Mucosa of gallbladder (tissue), 1 donor: ENCODE data around the gene PPP2R5C. TPM values are rescaled to one million over a fixed set of nuclear protein-coding genes. Genes with fewer than 3 reads are reported as not detected.

Source experiments
- DNase-seq: peaks from one replicate; pipeline ENCODE4 v3.0.0-alpha.2; 2020; ENCODE audit warnings: low spot score
- total RNA-seq: library from RNA; stranded (reverse); gene quantifications from one replicate; pipeline ENCODE4 v1.2.1, GENCODE V29; 2021
- donor health status: DM: no; HTN: no; CAD: no.

Gene PPP2R5C
- total RNA-seq, 1 donor from 2014 or later, result 134 TPM

DNA sequence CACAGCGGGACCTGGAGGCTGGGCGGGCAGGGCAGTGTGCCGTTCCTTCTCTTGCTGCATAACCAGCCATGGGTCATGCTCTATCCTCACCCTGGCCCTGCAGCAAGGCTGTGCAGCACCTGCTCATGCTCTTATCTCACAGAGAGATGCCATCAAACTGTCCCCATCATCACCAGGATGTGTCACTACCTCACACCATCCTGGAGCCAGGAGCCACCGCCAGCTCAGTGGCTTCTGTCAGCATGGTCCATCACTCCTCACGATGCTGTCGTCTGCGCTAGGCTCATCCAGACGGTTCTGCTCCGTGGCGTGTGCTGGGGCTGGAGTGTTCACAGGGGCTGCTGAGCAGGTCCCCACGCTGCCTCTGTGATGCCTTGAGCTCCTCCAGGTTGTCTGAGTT, 125.7 kb downstream of the PPP2R5C start:
- DNase-seq, result no peak

DNA sequence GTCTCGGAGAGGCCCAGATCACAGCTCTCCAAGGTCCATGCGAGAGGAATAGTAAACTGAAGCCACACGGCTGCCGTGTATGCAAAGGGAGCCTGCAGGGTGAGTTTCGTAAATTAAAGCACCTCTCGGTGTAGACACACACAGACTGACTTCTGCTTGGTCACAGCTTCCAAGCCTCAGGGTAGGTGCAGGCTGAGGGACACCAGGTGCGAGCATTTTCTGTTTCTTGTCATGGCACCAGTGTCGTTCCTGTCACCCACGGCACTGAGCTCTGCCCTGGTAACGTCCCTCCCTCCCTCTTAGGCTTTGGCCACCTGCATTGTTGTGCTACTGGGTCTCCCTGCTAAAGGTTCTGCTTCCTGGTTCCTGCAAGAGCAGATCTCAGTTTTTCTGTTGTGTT, 126.7 kb downstream of the PPP2R5C start:
- DNase-seq, result no peak

DNA sequence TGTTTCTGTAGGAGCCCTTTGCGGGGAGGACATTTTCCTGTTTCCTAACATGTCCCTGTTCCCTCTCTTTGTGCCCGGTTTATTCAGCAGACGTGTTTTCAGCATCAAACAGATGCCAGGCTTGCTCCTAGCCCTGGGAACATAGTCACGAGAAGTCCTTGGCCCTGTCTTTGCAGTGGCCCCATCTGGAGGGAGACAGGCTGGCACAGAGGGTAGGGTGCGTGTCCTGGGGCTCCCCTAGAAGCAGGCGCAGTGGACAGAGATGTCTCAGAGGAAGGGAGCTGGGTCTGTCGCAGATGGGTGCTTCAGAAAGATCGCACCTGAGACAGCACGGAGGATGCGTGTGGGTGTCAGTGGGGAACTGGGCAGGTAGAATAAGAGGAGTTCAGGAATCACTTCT, 127.9 kb downstream of the PPP2R5C start:
- no peak for DNase-seq

DNA sequence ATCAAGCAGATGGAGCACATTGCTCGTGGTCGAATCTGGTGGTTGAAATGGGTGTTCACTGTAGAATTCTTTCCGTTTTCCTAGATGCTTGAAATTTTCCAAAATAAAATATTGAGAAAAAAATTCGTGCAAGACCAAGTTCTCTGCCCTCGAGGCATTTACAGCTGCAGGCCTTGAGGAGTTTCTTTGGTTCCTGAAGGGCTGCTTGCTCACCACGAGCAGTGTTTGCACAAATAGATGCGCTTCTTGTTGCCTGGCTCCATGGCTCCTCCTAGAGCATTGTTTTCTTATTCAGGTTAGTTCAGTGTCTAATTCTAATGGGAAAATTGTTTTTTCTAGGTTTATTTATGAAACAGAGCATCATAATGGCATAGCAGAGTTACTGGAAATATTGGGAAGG, 128.4 kb downstream of the PPP2R5C start:
- no peak for DNase-seq

DNA sequence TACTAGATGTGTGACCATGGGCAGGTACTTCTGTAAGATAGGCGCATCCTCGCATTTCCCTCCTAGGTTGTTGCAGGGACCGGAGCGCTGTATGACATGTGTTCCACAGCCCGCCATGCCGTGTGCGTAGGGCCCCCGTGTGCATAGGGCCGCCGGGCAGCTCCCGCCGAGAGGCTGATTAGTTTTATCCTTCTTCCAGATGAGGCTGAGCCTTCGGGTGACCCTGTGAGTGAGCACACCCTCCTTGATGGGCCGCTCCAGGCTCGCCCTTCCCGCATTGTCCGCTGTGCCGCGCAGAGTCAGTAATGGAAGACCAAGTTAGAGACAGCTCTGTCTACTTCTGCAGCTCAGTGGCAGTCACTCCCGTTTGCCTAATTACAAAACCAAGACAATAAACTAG, 130.0 kb downstream of the PPP2R5C start:
- DNase-seq, result no peak

DNA sequence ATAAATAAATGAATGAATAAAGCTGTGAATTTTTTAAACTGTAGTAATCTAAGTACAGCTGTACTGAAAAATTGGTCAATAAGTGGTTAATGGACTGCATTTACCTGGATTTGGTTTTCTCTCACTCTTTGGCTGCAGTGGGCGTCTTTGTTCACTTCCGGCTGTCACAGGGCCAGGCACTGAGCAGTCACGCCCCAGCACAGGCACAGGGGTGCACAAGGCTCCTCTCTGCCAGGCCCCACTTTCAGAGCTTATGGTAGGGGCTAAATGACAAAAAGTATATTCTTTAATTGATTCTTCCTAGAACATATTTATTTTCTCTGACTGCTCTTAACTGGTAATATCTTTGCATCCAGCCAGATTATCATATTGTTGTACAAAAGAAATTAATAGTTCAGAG, 132.2 kb downstream of the PPP2R5C start:
- no peak for DNase-seq

DNA sequence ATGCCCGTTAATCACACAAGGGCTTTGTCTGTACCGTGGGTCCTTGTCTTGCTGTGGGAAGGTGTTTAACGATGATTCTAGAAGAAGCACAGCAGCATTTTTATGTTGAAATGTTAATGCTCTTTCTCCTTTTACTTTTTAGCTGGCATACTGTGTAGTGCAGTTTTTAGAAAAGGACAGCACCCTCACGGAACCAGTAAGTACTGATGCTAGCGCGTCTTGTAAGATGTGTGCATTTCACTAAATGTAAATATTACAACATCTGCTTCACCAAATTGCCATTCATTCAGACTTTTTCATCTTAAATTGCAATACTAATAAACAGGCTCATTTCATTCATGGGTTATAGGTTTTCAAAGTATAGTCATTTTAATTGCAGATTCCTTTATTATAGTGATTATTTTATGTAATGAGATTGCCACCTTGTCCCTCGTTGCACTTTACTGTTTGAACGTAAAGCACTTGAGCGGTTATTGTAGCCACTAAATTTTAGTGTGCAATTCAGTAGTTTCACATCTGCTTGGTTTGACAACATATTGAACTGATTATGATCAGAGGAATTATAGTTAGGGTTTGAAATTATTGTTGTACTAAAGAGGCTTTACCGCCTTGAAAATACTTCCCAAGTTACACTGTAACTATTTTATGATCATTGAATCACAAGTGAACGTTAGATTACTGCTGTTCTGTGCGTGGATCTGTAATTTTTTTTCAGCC, 133.0 kb downstream of the PPP2R5C start:
- no peak for DNase-seq

DNA sequence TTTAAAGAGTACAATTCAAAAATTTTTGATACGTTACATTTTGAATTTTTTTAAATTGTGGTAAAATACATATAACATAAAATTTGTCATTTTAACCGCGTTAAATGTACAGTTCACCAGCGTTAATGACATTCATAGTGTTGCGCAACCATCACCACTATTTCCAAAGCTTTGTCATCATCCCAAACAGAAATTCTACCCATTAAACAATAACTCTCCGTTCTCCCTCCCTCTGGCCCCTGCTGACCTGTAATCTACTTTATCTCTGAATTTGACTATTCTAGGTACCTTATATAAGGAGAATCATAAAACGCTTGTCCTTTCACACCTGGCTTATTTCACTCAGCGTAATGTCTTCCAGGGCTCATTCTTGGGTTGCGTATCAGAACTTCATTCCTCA, 133.7 kb downstream of the PPP2R5C start:
- DNase-seq, result no peak

DNA sequence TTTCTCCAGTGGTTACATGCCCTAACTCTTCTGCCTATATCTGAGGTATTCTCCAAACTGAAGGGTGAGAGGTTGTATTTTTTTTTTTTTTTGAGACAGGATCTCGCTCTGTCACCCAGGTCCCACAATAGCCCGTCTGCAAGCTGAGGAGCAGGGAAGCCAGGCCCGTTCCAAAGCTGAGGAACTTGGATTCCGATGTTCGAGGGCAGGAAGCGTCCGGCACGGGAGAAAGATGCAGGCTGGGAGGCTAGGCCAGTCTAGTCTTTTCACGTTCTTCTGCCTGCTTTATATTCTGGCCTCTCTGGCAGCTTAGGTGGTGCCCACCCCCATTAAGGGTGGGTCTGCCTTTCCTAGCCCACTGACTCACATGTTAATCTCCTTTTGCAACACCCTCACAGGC, 135.8 kb downstream of the PPP2R5C start:
- DNase-seq, result no peak

DNA sequence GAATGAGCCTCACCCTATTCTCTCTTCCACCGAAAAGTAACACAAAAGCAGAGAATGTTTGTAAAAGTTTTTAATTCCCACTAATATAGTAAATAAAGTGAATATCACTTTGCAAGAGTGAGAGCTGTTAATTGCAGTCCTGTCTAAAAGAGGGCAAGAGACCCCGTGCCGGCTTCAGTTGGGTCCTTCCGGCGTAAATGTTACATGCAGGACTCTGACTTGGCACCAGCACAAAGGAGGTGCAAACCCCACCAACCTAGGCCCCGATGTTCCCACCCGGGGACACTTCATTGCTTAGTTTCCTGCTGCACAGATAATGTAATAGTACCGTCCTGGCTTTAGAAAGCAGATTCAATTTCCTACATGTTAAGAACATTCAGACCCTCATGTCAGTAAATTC, 136.9 kb downstream of the PPP2R5C start:
- no peak for DNase-seq

DNA sequence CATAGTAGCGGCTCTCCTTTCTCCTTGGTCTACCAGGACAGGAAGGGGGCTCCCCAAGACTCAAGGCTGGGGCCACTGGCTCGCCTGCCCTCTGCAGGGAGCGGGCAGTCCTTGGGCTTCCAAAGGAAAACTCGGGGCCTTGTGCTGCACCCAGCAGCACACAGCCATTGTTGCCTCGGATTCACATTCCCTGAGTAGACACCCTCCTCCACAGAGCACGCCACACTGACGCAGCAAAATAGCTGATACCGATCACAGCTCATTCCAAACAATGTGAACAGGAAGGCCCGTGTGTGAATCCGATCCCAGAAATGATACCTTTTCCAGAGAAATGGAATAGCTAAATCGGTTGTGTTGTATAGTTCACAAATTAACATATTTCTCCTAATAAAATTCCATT, 137.8 kb downstream of the PPP2R5C start:
- DNase-seq, result no peak

DNA sequence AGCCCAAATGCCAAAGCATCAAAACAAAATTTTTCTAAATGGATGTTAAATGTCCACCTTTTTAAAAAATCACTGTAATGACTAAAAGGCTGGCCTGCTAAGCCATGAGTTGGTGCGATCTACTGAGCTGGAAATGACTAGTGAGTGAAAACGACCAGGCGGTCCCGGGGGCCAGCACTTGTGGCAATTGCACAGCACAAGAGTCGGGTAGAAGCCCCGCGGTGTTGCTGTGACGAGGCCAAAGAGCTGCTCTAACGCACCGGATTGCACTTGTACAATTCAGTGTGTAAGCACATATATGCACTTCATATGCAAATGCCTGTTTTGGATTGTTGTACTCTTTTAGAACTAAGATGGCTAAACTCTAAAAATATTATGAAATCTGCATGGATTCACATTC, 138.7 kb downstream of the PPP2R5C start:
- DNase-seq, result no peak

DNA sequence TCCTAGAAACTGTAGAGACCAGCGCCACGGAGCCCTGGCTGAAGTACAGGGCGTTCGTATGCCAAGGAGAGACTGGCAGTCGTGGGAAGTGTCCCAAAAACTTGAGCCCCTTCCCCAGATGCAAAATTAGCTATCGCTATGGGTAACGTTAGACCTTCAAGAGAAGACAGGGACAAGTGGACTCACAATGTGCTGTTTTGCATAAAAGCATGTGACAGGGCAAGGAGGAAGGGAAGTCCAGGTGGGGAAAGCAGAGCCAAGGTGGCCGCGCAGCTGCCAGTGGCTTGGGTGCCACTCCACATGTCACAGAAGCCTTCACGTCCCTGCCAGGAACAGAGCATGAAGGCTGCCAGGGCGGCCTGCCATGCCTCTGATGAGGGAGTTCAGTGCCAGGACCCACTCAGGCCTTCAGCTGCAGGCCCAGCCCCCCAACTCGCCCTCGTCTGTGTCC, 141.6 kb downstream of the PPP2R5C start:
- DNase-seq, result no peak

DNA sequence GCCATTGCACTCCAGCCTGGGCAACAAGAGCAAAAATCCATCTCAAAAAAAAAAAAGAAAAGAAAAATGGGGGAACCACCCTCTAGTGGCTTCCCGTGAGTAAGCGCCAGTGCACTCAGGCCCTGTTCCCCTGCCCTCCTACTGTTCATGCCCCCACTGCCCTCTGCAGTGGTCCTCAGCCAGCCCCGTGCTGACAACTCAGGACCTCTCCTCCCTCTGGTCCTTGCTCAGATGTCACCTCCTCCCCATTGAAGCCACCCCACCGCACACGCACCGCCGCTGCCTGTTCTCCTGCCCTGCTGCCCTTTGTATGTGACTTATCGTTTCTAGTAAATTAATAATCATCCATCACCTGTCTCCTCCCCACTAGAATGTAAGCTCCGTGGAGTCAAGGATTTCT, 144.1 kb downstream of the PPP2R5C start:
- DNase-seq, result no peak

DNA sequence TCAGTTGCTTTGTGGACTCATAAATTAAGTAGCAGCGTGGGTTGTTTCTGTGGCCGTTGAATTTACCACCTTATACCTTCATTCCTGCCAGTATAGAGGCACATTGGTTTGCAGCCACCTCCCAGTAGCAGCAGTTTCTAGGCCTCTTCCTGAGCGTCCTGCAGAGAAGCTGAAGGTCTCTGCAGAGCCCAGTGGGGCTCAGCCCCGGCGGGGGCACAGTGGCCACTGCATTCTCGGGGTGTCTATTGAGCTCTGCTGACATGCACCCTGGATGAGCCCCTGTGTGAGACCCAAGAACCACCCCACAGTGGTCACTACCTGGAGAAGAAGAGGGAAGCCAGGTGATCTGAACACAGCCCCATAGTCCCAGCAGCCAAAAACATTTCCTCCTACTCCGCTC, 145.1 kb downstream of the PPP2R5C start:
- DNase-seq, result no peak

DNA sequence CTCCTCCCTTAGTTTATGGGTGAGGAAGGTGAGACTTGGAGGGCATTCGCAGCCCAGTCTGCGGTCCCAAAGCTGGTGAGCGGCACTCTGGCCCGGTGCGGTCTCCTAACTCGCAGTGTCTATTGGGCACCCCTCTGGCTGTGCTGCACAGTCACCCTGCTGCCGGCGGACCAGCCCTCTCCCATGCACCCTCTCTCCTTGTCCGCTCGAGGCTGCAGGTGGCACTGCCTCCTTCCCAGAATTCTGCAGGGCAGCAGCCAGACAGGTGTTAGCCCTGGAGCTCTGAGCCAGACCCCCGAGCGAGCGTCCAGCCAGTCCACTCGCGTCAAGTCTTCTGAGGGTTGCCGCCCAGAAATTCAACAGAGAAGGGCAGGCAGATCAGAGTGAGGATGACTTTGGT, 146.1 kb downstream of the PPP2R5C start:
- no peak for DNase-seq

DNA sequence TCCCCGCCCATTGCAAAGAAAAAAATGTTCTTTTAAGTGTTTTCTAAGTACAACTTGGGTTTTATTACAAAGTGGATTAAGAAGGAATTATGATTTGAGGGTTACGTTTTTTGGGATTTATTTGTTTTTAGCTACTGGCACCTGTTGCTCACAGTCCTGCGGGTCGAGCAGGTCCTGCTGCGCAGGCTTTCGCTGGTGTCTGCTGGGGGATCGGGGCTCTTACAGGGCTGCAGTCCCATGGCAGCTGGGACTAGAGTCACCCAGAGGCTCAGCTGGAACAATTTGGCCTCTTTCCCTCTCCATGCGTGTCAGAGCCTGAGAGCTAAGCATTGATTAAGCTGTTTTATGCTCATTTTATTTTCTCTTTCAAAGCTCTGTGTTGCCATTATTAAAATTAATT, 147.3 kb downstream of the PPP2R5C start:
- no peak for DNase-seq

DNA sequence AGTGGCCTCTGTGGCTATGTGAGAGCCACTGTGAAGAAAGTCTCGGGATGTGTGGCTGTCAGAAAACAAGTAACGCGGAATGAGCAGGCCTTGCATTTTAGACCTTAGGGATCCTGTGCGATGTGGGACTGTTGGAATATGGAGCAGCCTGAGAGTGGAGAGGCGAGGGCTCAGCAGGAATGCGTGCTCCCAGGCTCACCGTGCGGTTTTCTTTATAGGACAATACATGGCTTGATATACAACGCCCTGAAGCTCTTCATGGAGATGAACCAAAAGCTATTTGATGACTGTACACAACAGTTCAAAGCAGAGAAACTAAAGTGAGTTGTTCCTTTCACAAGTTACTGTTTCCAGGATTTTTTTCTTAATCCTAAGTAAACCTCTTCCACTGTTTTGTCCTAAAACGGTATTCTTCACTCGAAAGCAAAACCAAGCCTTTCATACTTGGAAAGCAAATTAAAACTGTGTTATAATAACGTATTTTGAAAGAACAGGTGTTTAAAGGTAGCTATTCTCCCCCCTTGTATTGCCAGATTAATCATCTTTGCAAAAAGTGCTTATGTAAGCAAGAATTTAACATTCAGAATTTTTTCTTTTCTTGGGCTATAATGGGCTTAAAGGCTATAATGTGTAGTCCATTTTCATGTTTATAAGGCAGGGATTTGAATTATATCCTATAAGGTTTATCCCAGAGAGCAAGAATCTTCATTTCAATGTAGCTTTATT, 148.0 kb downstream of the PPP2R5C start:
- no peak for DNase-seq

DNA sequence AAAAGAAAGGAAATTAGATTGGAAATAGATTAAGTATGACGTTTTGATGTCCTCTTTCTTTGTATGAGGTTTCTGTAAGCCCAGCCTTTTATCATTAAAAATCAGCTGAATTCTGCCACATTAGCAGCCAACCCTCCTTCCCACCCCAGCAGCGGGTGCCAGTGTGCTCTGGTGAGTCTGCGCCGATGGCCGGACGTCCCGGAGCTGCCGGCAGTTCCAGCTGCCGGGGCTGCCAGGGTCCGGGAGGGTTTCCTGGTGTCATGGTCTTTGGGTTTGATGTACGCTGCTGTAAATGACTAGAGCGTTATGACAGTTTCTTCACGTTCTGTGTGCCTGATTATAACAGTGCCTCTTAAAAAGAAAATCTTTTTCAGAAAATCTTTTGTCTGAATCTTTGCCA, 151.3 kb downstream of the PPP2R5C start:
- no peak for DNase-seq

DNA sequence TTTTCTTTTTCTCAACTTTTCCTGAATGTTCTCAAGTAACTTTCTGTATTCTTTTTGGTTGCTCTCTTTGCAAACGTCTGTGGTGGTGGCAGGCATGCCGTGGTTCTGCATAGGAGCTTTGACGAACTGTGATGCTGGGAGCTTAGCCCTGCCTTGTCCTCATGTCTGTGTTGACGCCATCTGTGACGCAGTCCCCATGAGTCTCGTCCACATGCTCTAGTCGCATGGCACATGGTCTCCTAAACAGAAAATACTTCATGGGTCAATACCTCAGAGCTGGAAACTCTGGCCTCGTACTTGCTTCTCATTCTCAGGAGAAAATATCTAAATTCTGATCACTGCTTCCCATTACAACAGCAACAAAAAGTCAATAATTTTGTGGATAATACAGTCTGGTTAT, 152.6 kb downstream of the PPP2R5C start:
- DNase-seq, result no peak

DNA sequence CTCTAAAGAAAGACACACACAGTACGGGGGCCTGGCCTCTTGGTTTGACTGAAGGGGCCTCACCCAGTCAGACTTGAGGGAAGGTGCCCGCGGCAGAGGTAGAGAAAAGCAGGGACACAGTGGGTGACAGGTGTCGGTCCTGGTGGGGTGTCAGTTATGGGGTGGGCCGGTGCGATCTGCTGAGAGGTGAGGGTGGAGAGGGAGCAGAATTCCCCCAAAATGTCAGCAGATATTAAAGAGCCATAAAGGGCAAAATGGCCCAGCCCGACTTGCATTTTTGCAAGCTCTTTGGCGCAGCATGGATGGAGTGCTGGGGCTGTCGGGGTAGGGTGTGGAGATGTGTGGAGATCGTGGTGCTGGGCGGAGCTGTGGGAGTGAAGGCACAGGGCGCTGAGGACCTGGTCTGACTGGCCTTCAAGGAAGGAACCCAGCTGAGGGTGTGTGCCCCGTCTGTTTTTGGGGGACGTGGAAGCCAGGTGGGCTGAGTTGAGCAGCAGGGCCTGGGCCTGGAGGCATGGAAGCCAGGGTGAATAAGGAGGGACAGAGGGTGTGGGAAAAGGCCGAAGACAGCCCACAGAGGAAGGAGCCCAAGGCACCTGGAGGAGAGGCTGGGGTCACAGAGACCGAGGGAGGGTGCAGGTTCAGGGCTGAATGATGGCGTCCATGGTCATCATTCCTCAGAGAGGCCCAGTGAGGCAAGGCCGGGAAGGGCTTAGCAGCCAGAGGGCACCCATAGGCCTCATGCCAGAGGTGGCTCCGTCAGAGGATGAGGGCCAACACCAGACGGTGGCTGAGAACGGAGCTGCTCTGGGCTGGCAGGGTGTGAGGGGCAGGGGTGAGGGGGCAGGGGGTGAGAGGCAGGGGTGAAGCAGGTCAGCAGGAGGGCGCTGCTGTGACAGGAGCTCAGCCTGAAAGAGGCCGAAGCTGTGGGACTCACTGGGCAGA, 154.6 kb downstream of the PPP2R5C start:
- no peak for DNase-seq

DNA sequence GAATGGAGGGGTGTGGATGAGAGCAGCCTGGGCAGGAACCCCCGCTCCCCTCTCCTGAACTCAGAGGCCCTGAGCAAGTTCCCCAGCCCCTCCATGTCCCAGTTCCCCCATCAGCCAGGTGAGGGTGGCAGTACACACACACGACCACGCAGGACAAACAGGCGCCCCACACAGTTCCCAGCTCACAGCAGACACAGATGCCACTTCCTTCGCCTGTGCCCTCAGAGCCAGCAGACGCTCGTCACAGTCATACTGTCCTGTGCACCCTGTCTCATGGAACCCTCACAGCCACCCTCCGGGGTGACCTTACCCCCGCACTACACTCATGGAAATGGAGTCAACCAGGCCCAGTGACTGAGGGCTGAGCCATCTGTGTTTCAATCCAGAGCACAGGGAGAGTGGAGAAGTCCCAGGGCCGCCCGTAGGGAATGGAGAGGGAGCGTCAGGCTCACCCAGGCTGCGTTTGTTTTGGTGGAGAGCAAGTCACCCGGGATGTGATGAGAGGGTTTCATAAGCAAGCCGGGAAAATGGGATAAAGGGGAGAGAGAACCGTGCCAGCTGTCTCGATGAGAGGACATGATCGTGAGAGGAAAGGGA, 155.4 kb downstream of the PPP2R5C start:
- no peak for DNase-seq
